ENCODE data around the gene S100A12. TPM values are rescaled to one million over a fixed set of nuclear protein-coding genes. Genes with fewer than 3 reads are reported as not detected.

The S100A12 gene
- total RNA-seq, 3 donors from 2014 or later: not detected

GRCh38 chr1:153402226-153402625 lies 26.8 kb upstream of the S100A12 start:
- Mint-ChIP-seq H3K36me3 (ENCODE audit: insufficient read depth) (no peaks in the 10 kb centered on the region), H3K27me3 (ENCODE audit: low read depth) (peaks cover 16% of the 10 kb centered on the region), H3K9me3 (no peaks in the 10 kb centered on the region), H3K4me1 (ENCODE audit: low read depth) (peaks cover 14% of the 10 kb centered on the region), H3K4me3 (no peak overlapping the region)
- DNase-seq (no peak), ATAC-seq (no peak)

DNA sequence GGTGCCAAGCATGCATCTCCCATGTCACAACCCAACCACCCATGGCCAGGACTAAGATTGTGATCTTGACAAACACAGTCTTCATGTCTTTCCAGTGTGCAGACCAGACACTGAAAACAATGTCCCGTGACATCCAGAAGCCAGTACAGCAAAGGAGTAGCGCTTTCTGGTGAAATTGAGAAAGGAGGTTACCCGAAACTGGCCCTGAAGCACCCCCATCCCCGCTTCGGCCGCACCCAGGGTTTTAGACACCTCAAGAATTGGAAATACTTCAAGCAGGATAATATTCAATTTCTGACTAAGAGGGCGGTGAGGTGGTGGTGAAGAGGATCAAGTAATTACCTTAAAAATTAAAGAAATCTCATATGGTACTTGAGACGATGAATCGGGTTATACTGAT lies 26.0 kb upstream of the S100A12 start:
- ATAC-seq (no peak), DNase-seq (no peak)
- H3K36me3 Mint-ChIP-seq (ENCODE audit: insufficient read depth): no peaks in the 10 kb centered on the region
- no peaks in the 10 kb centered on the region for H3K9me3 Mint-ChIP-seq
- peaks cover 12% of the 10 kb centered on the region for H3K27me3 Mint-ChIP-seq (ENCODE audit: low read depth)
- H3K4me3 Mint-ChIP-seq: no peak overlapping the region
- peaks cover 7% of the 10 kb centered on the region for H3K4me1 Mint-ChIP-seq (ENCODE audit: low read depth)

GRCh38 chr1:153400244-153400643 lies 24.8 kb upstream of the S100A12 start:
- Mint-ChIP-seq H3K27me3 (ENCODE audit: low read depth) (peaks cover 16% of the 10 kb centered on the region), H3K9me3 (no peaks in the 10 kb centered on the region), H3K4me1 (ENCODE audit: low read depth) (peaks cover 2% of the 10 kb centered on the region), H3K4me3 (no peak overlapping the region), H3K36me3 (ENCODE audit: insufficient read depth) (no peaks in the 10 kb centered on the region)
- no peak for ATAC-seq
- no peak for DNase-seq

DNA sequence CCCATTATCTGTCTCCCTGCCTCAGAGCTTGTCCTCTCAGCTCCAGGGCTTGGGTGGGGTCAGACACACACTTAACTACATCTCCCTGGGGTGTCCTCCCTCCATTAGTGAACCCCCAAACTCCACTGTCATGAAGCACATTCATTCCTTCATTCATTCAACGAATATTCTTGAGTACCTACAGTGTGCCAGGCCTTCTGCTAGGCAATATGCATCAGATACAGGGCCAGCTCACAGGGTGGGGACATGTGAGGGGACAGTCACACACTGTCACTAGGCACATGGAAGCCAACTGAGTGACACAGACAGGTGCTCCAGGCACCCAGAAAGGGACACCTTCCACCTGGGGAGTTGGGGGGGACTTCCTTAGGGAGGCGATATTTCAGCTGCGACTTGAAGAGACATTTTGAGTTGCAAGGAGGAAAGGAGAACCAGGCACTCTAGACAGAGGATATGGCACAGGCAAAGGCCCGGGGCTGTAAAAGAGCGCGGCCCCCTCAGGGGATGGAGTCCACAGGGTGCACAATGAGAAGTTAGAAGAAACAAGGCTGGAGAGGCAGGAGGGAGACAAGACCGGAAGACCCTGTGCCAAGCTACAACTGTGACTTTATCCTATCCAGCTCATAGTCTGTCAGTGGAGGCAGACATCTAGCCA lies 24.1 kb upstream of the S100A12 start:
- Mint-ChIP-seq H3K4me1 (ENCODE audit: low read depth) (peaks cover under 1% of the 10 kb centered on the region), H3K27me3 (ENCODE audit: low read depth) (peaks cover 18% of the 10 kb centered on the region), H3K9me3 (no peaks in the 10 kb centered on the region), H3K4me3 (no peak overlapping the region), H3K36me3 (ENCODE audit: insufficient read depth) (no peaks in the 10 kb centered on the region)
- DNase-seq: no peak
- no peak for ATAC-seq

GRCh38 chr1:153397924-153398651 lies 22.7 kb upstream of the S100A12 start:
- Mint-ChIP-seq H3K4me1 (ENCODE audit: low read depth) (no peaks in the 10 kb centered on the region), H3K27me3 (ENCODE audit: low read depth) (peaks cover 25% of the 10 kb centered on the region), H3K4me3 (no peak overlapping the region), H3K9me3 (no peaks in the 10 kb centered on the region), H3K36me3 (ENCODE audit: insufficient read depth) (no peaks in the 10 kb centered on the region)
- DNase-seq (no peak), ATAC-seq (no peak)

GRCh38 chr1:153397051-153397923 lies 21.9 kb upstream of the S100A12 start:
- ATAC-seq: no peak
- no peaks in the 10 kb centered on the region for H3K4me1 Mint-ChIP-seq (ENCODE audit: low read depth)
- DNase-seq: no peak
- peaks cover 28% of the 10 kb centered on the region for H3K27me3 Mint-ChIP-seq (ENCODE audit: low read depth)
- no peak overlapping the region for H3K4me3 Mint-ChIP-seq
- no peaks in the 10 kb centered on the region for H3K36me3 Mint-ChIP-seq (ENCODE audit: insufficient read depth)
- no peaks in the 10 kb centered on the region for H3K9me3 Mint-ChIP-seq

DNA sequence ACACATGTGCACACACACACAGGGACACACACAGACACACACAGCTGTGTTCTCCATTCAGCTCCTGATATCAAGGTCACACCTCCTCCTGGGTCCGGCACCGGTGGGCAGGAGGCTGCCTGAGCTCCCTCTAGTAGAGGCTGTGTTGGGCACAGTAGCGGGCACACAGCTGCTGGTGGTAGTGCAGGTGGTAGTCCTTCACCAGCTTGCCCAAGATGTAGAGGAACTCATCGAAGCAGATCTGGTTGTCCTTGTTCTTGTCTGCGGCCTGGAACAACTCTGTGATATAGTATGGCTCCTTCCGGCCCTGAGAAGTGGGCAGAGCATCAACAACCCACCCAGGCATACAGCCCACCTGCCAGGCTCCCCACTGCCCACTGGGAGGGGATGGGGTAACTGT lies 21.0 kb upstream of the S100A12 start:
- Mint-ChIP-seq H3K36me3 (ENCODE audit: insufficient read depth) (no peaks in the 10 kb centered on the region), H3K4me1 (ENCODE audit: low read depth) (no peaks in the 10 kb centered on the region), H3K4me3 (no peak overlapping the region), H3K9me3 (no peaks in the 10 kb centered on the region), H3K27me3 (ENCODE audit: low read depth) (peaks cover 28% of the 10 kb centered on the region)
- DNase-seq (no peak), ATAC-seq (no peak)

DNA sequence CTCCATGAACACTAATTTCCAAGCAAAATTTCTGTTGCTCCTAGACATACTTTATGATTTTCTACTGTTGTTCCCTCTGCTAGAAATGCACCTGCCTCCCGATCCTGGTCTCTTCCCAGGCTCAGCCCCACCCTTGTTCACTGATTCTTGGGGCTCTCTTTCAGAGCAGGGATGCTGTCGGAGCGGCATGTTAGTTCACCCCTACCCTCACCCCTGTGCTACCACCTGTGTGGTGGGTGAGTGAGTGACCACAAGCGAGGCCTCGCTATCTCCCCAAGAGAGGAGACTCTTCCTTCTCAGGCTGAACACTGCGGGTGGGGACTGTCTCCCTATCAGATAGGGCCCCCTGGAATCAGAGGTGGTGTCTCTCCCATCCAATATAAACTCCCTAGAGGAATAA lies 20.4 kb upstream of the S100A12 start:
- no peak for ATAC-seq
- H3K9me3 Mint-ChIP-seq: no peaks in the 10 kb centered on the region
- H3K36me3 Mint-ChIP-seq (ENCODE audit: insufficient read depth): no peaks in the 10 kb centered on the region
- H3K27me3 Mint-ChIP-seq (ENCODE audit: low read depth): peaks cover 30% of the 10 kb centered on the region
- H3K4me3 Mint-ChIP-seq: no peak overlapping the region
- DNase-seq: no peak
- no peaks in the 10 kb centered on the region for H3K4me1 Mint-ChIP-seq (ENCODE audit: low read depth)

DNA sequence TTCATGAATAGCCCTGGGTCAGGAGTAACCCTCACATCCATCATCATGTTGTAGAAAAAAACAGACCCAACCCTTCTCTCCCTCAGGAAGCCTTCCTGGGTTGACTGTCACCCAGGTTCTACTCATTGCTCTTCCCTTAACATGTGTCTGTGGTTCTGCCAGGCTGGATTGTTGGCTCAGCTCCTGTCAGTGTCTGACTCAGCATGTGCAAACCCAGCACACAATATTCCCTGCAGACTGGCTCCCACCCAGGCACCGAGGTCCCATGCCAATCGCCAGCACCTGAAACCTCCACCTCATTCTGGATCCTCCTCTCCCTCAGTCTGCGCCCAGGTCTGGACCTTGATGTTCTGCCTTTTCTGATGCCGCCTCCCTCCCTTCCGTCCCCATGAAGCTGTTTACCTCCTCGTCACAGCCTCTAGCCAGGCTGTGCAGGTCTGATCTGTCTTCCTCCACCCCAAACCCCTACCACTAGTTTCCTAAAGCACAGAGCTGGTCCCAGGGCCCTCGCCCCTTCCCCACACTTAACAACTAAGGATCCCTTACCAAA lies 19.8 kb upstream of the S100A12 start:
- DNase-seq: no peak
- ATAC-seq: no peak
- Mint-ChIP-seq H3K4me3 (no peak overlapping the region), H3K36me3 (ENCODE audit: insufficient read depth) (no peaks in the 10 kb centered on the region), H3K27me3 (ENCODE audit: low read depth) (peaks cover 31% of the 10 kb centered on the region), H3K4me1 (ENCODE audit: low read depth) (no peaks in the 10 kb centered on the region), H3K9me3 (no peaks in the 10 kb centered on the region)

DNA sequence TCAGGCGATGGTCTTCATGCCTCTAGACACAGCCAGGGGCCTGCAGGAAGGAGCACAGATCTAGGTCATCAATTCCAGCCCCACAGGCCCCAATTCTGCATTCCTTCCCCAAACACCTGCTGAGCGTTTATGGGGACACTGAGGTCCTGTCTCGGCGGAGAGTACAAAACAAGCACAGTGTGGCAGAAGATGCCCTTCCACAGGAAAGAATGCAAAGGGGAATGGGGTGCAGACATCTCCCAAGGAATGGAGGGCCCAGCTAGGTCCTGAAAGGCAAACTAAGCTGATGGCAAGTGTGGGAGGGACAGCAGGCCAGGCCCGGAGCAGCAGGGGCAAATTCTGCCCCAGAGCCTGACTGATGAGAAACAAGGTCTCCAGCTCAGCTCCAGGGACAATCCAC lies 19.0 kb upstream of the S100A12 start:
- no peaks in the 10 kb centered on the region for H3K36me3 Mint-ChIP-seq (ENCODE audit: insufficient read depth)
- H3K9me3 Mint-ChIP-seq: no peaks in the 10 kb centered on the region
- H3K27me3 Mint-ChIP-seq (ENCODE audit: low read depth): peaks cover 37% of the 10 kb centered on the region
- DNase-seq (no peak), ATAC-seq (no peak)
- no peak overlapping the region for H3K4me3 Mint-ChIP-seq
- no peaks in the 10 kb centered on the region for H3K4me1 Mint-ChIP-seq (ENCODE audit: low read depth)

GRCh38 chr1:153393926-153394325 lies 18.5 kb upstream of the S100A12 start:
- H3K9me3 Mint-ChIP-seq: no peaks in the 10 kb centered on the region
- H3K4me3 Mint-ChIP-seq: no peak overlapping the region
- DNase-seq (no peak), ATAC-seq (no peak)
- H3K27me3 Mint-ChIP-seq (ENCODE audit: low read depth): peaks cover 39% of the 10 kb centered on the region
- no peaks in the 10 kb centered on the region for H3K4me1 Mint-ChIP-seq (ENCODE audit: low read depth)
- no peaks in the 10 kb centered on the region for H3K36me3 Mint-ChIP-seq (ENCODE audit: insufficient read depth)

GRCh38 chr1:153392822-153393221 lies 17.4 kb upstream of the S100A12 start:
- no peak for ATAC-seq

GRCh38 chr1:153392258-153392657 lies 16.8 kb upstream of the S100A12 start:
- Mint-ChIP-seq H3K27me3 (ENCODE audit: low read depth) (peaks cover 39% of the 10 kb centered on the region), H3K36me3 (ENCODE audit: insufficient read depth) (no peaks in the 10 kb centered on the region), H3K4me1 (ENCODE audit: low read depth) (no peaks in the 10 kb centered on the region), H3K4me3 (no peak overlapping the region), H3K9me3 (no peaks in the 10 kb centered on the region)
- DNase-seq: no peak
- ATAC-seq: no peak

More at GRCh38 chr1:153392822-153393221, 17.4 kb upstream of the S100A12 start:
- no peak for DNase-seq
- Mint-ChIP-seq H3K36me3 (ENCODE audit: insufficient read depth) (no peaks in the 10 kb centered on the region), H3K4me1 (ENCODE audit: low read depth) (no peaks in the 10 kb centered on the region), H3K9me3 (no peaks in the 10 kb centered on the region), H3K4me3 (no peak overlapping the region), H3K27me3 (ENCODE audit: low read depth) (peaks cover 39% of the 10 kb centered on the region)

DNA sequence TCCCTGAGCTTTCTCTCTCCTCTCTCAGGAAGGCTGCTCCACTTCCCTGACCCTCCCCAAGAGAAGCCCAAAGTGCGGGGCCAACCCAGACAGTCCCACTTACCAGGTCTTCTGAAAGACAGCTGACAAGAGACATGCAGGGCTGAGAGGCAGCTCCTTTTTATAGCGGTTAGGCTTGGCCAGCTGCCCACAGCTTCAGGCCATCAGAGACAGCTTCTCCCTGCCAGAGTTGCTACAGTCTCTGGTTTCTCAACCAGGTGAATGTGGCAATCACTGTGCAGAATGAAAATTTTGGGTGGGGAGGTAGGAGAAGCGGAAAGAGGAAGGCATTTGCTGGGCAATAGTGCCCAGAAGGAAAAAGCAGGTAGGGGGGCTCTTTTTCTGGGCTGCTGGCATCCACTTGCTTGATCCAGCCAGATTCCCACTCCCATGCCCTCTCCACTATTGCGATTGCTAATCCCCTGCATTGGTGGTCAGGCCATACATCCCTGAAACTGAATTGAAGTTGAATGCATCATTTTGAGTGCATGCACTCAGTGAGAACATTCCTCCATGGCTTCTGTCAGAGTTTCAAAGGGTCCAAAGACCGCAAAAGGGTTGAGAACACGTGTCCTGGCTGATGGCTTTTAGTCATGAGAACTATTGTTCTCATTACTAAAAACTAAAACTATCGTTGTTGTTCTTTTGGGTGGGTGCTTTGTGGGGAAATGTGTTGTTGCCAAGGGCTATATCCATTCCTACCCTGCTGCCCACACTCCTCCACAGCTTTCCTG lies 15.7 kb upstream of the S100A12 start, which contains the start of gene S100A8:
TSS of gene S100A8 (minus strand) at position 136 of the 773 bp plus-strand sequence. CDS start 538 bp downstream, outside the sequence.
- Mint-ChIP-seq H3K4me3 (no peak within 1 kb of the TSS), H3K36me3 (ENCODE audit: insufficient read depth) (no peaks in the 10 kb centered on the region), H3K9me3 (no peaks in the 10 kb centered on the region), H3K27me3 (ENCODE audit: low read depth) (peaks cover 35% of the 10 kb centered on the region), H3K4me1 (ENCODE audit: low read depth) (no peaks in the 10 kb centered on the region)
- no peak for DNase-seq
- ATAC-seq: no peak
